Suppressor macrophage treated with lipopolysaccharide for 1 hour (primary cell): ENCODE data around the gene FBH1.
"Not testable (repeated sequence)": the region's sequence is repeated elsewhere in the genome, so short reads cannot be mapped to it uniquely, and the experiment has no call there.

Experiments used
- DNase-seq, 3 donors: peaks; one replicate each; pipeline ENCODE4 v3.0.0-alpha.2; 2020 to 2022

Gene FBH1

GRCh38 chr10:5960070-5960972 is 70.3 kb downstream of the FBH1 start:
- no peak for DNase-seq

DNA sequence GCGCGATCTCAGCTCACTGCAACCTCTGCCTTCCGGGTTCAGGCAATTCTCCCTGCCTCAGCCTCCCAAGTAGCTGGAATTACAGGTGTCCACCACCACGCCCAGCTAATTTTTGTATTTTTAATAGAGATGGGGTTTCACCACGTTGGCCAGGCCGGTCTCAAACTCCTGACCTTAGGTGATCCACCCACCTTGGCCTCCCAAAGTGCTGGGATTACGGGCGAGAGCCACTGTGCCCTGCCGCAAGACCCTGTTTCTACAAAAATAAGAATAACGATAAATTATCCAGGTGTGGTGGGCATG is 70.9 kb downstream of the FBH1 start:
- DNase-seq: not testable (repeated sequence)

GRCh38 chr10:5961405-5962100 is 71.5 kb downstream of the FBH1 start:
- no peak for DNase-seq

DNA sequence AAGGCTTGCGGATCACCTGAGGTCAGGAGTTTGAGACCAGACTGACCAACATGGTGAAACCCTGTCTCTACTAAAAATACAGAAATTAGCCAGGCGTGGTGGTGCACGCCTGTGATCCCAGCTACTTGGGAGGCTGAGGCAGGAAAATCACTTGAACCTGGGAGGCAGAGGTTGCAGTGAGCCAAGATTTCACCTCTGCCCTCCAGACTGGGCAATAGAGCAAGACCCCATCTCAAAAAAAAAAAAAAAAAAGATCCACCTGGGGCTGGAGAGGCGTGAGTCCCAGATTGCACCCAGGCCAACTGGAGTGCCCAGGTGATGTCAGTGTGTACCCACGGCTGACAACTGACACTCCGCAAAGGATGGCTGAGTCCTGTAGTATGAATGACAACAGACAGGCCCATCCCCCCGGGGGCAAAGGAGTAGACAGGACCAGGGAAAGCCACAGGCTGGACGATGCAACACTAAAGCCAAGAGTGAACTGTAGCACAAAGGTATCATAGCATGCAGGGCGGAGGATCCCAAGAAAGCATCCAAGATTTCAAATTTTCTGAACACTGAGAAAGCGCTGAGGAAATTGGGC is 72.4 kb downstream of the FBH1 start:
- DNase-seq: not testable (repeated sequence)

DNA sequence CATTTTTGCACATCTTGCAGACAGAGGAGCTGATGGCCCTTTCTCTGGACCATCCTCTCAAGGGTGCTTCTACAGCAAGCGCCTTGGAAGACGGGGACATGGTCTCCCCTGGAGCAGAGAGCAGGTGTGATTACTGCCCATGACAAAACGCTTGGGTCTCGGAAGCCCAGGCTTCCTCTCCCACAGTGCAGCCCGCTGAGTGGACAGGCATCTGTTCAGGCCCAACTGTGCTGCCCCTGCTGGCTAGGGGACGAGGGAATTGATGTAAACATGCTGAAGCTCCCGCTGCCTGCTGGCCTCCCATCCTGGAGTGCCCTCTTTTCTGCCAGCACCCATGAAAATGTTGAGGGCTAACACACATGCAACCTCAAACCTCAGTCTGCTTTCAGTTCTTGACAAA is 73.0 kb downstream of the FBH1 start:
- no peak for DNase-seq

- no peak for DNase-seq
These were observed 73.5 kb downstream of the FBH1 start for GRCh38 chr10:5963591-5963990.

DNA sequence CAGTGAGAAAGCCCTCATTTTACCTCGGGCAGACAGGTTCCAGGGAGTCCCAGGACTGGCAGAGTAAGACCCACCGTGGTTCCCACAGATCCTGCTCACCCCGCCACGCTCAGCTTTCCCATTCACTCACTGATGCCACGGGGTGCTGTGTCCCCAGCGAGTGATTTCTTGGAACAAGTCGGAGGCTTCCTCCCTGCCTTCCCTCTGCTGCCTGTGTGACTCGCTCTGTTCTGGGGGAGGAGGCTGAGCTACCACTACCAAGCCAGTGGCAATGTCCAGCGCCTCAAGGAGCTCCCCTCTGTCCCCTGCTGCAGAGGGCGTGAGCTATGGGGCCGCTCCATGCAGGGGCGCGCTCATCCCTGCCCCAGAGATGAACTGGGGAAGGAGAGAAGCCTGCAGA is 74.7 kb downstream of the FBH1 start:
- DNase-seq: no peak

DNA sequence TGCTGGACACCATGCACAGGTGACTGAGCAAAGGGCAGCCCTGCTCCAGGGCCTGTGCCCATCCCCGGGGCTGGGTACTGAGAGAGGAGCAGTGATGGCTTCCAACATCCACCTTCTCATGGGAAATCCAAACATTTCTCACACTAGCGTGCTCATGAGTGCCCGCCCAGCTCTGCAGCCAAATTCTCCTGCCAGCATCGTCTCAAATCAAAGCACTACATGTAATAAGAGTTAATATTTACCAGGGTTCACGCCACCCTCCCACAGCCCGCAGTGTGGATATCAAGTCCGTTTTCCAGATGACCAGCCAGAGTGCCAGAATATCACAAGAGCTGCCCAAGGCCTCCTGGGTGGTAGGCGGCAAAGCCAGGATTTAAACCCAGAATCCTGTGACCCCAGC is 75.2 kb downstream of the FBH1 start:
- DNase-seq: no peak

- DNase-seq: no peak
These were observed 78.1 kb downstream of the FBH1 start for GRCh38 chr10:5968037-5968680.

DNA sequence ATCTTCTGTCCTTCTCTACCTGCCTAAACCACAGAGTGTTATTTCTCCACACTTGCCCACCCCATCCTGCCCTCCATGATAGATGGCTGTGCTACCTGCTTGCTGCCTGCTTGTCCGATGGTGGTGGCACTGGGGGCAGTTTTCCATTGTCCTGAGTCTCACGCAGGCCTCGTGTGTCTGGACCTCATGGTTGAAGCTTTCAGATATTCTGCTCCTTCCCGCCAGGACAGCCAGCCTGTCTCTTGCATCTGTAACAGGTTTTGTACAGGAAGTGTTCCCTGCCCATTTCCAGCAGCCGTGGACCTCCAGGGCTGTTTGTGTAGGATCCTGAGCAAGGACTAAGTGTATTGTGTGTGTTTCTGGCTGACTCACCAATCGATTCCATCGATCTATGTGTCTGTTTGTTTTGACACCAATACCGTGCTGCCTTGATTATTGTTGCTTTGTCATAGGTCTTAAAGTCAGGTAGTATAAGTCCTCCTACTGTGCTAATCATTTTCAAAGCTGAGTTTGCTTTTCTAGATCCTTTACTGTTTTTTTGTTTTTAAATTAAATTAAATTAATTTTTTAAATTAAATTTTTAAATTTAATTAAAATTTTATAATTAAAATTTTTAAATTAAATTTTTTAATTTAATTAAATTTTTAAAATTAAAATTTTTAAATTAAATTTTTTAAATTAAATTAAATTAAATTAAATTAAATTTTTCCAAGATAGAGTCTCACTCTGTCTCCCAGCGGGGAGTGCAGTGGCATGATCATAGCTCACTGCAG is 78.8 kb downstream of the FBH1 start:
- DNase-seq: no peak

DNA sequence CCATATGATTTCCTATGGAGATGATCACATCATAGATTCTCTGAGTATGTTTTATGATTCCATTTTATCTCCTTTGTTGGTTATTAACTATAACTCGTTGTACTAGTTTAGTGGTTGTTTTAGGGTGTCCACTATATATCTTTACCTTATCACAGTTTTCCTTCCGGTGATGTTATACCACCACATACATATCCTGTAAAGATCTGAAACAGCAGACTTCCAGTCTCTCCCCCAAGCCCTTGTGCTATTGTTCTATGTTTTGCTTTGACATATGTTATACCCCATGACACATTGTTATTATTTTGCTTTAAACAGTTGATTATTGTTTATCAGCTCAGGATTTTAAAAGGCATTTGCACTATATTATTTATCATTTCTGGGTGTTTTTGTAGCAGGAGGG is 80.0 kb downstream of the FBH1 start:
- DNase-seq: no peak

DNA sequence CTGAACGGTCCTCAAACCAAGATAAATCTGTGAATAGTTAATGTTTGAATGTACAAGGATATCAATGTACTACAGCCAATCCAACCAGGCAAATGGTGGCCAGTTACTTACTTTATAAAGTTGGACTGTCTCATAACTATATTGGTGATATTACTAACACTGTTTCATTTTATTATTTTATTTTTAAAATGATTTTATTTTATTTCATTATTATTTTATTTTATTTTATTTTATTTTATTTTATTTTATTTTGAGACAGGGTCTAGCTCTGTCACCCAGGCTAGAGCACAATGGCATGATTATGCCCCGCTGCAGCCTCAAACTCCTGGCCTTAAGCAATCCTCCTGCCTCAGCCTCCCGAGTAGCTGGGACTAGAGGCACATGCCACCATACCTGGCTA is 80.5 kb downstream of the FBH1 start:
- DNase-seq: no peak

DNA sequence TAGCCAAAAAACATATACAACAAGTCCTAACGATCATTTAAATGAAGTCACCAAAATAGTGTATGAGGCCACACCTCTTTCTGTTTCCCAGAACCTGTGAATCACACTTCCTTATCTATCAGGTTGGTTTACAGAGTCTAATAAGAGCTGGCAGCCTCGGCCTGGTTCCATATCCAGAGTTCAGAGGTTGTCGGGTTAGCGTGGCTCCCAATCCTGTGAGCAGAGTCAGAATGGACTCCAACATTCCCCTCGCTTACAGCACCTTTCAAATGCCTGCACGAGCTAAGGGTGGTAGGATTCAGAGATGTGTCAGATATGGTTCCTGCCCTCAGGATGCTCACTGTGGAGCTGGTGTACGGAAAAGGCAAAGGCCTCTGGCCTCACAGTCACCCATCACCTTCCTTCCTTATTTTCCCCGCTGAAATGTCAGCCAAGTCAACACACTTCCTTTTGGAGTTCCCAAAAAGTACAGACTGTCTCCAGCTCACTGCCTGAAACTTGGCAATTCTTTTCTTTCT is 81.3 kb downstream of the FBH1 start:
- peak; percentile 66 to 75 (median 69) for DNase-seq

- DNase-seq: peak in 2 of 3 donors; percentile 16 to 28
These were observed 81.8 kb downstream of the FBH1 start for GRCh38 chr10:5971886-5972285.

GRCh38 chr10:5973069-5973468 is 83.0 kb downstream of the FBH1 start:
- DNase-seq: no peak

DNA sequence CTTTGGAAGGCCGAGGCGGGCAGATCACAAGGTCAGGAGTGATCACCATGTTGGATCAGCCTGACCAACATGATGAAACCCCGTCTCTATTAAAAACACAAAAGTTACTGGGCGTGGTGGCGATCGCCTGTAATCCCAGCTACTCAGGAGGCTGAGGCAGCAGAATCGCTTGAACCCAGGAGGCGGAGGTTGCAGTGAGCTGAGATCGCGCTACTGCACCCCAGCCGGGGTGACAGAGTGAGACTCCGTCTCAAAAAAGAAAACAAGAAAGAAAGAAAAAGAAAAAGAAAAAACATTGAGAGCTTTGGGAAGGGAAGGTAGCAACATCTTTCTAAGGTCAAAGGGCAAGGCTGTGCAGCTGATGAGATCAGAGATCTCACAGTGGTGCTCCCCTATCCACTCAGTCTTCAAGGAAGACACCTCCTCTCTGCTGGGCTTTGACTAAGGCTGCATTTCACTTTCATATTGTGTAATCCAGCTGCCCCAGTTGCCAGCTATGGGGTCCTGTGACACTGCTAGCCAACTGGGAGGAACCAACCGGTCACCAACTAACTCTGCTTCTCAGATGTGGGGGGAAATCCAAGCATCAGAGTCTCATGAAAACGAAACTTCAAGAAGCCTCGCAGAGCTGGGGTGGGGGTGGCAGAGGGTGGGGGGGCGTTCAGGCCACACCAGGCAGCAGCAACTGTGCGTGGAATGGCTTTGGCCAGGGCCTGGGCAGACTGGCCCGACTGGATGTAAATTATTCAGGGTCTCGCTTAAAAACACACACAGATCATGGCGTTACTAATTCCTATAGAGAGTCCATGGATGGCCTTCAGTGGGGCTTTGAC is 85.8 kb downstream of the FBH1 start:
- peak; percentile 94 to 99 (median 95) for DNase-seq

GRCh38 chr10:5976512-5977470 is 86.7 kb downstream of the FBH1 start:
- DNase-seq: peak; percentile 49 to 83 (median 52)

DNA sequence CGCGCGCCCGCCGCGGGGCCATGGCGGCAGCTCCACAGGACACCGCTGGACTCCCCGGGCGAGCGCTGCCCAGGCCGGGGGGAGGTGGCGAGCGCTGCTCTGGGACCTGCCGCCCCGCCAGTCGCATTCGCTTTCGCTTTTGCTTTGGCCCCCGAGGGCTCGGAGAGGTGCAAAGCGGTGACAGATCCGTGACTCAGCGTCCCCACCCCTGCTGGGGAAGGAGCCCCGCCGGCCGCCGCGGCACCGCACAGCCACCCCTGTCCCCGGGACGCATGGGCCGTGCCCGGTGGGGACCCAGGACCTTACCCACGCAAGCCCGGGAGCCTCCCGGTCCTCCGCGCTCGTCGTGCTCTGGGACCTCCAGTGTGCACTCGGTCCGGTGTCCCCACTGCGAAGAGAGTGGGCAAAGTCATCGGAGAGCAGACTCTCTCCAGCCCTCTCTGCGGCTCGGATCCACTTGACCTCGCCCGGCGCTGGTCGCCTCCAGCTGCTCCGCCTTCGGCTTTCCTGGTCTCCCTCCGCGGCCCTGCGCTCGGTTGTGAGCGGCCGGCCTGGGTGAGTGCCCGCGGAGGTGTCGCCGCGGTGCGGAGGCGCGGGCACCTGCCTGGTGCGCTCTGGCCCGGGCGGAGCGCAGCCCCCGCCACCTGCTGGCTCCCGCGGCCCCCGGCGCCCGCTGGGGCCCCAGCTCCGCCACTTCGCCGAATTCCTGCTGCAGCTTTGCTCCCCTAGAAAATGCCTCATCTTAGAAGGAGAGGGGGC is 87.6 kb downstream of the FBH1 start, which contains the start of gene IL15RA:
Gene IL15RA (minus strand): TSS at position 73 of the 759 bp plus-strand sequence. CDS start 51 bp downstream, at position 22.
- DNase-seq: peak; percentile 94 to 98 (median 97)

- DNase-seq: no peak
These were observed 88.1 kb downstream of the FBH1 start for GRCh38 chr10:5978230-5978489.

- no peak for DNase-seq
These were observed 91.5 kb downstream of the FBH1 start for GRCh38 chr10:5981529-5981928.
